NCI-H748 (cell line): ENCODE results near the gene LINC01488.

ENCODE experiments used
- DNase-seq: peaks from one replicate; lab custom pipeline; 2025; ENCODE audit not compliant: unreplicated experiment; lab: John Stamatoyannopoulos, UW

LINC01488 gene

GRCh38 chr11:69504576-69505335 is 23.3 kb downstream of the LINC01488 start:
- no peak for DNase-seq

- DNase-seq: no peak
Measured at GRCh38 chr11:69508974-69509373, 27.5 kb downstream of the LINC01488 start.

- no peak for DNase-seq
Measured at GRCh38 chr11:69509381-69509780, 27.9 kb downstream of the LINC01488 start.

GRCh38 chr11:69509846-69510390 is 28.5 kb downstream of the LINC01488 start:
- no peak for DNase-seq

- no peak for DNase-seq
Measured at GRCh38 chr11:69510471-69511357, 29.3 kb downstream of the LINC01488 start.

- no peak for DNase-seq
Measured at GRCh38 chr11:69511358-69512055, 30.0 kb downstream of the LINC01488 start.

GRCh38 chr11:69512136-69512535 is 30.7 kb downstream of the LINC01488 start:
- DNase-seq: no peak

GRCh38 chr11:69512790-69513189 is 31.3 kb downstream of the LINC01488 start:
- no peak for DNase-seq

GRCh38 chr11:69513196-69513595 is 31.7 kb downstream of the LINC01488 start:
- DNase-seq: no peak

- DNase-seq: no peak
Measured at GRCh38 chr11:69513663-69514224, 32.3 kb downstream of the LINC01488 start.

GRCh38 chr11:69514771-69515170 is 33.3 kb downstream of the LINC01488 start:
- DNase-seq: no peak

GRCh38 chr11:69515271-69516245 is 34.1 kb downstream of the LINC01488 start:
- no peak for DNase-seq

- DNase-seq: no peak
Measured at GRCh38 chr11:69516526-69516925, 35.1 kb downstream of the LINC01488 start.

- DNase-seq: no peak
Measured at GRCh38 chr11:69518081-69518950, 36.9 kb downstream of the LINC01488 start.

- DNase-seq: no peak
Measured at GRCh38 chr11:69520186-69520916, 38.9 kb downstream of the LINC01488 start.

- no peak for DNase-seq
Measured at GRCh38 chr11:69521457-69521856, 40.0 kb downstream of the LINC01488 start.

GRCh38 chr11:69523453-69523852 is 42.0 kb downstream of the LINC01488 start:
- no peak for DNase-seq

- no peak for DNase-seq
Measured at GRCh38 chr11:69524291-69524882, 42.9 kb downstream of the LINC01488 start.
